Peyer's patch (tissue), 4 donors: Measurements from ENCODE around the gene NOS1. TPM values are rescaled to one million over a fixed set of nuclear protein-coding genes. Genes with fewer than 3 reads are reported as not detected.

Experiments
- DNase-seq, 3 donors: peaks; one replicate each; pipeline ENCODE4 v3.0.0-alpha.2; 2017 to 2019
- H3K27ac ChIP-seq, 4 donors: fragments of 200-600 bp; sonication (generic); one replicate each; pipeline ENCODE4 v1.5.1; 2016 to 2019
- H3K27me3 ChIP-seq, 2 donors: fragments of 200-600 bp; sonication (generic); one replicate each; pipeline ENCODE4 v1.5.1; 2019
- H3K36me3 ChIP-seq, 3 donors: fragments of 200-600 bp; sonication (generic); one replicate each; pipeline ENCODE4 v1.5.1; 2016 to 2019
- H3K4me1 ChIP-seq, 4 donors: fragments of 200-600 bp; sonication (generic); one replicate each; pipeline ENCODE4 v1.5.1; 2016 to 2019
- H3K4me3 ChIP-seq, 4 donors: fragments of 200-600 bp; sonication (generic); 1 replicate in 3 of 4; 2 replicates in 1 of 4; pipeline ENCODE4 v1.5.1; 2016 to 2019; ENCODE audit warnings: mild to moderate bottlenecking in 1 of 4
- H3K9me3 ChIP-seq, 4 donors: fragments of 200-600 bp; sonication (generic); one replicate each; pipeline ENCODE4 v1.5.1; 2016 to 2019; ENCODE audit warnings: mild to moderate bottlenecking in 1 of 4
- CTCF ChIP-seq, 6 experiments: fragments of 450-650 bp in 4 of 6; fragments of 200-600 bp in 2 of 6; sonication (generic) in 1 of 6; IDR thresholded peaks; one replicate each; pipeline ENCODE4 v1.5.1; 2017 to 2019; ENCODE audit warnings: antibody characterized with exemption in 6 of 6, mild to moderate bottlenecking in 3 of 6, moderate library complexity in 1 of 6
- POLR2A ChIP-seq, 2 donors: fragments of 450-650 bp; IDR thresholded peaks; one replicate each; pipeline ENCODE4 v1.5.1; 2017; ENCODE audit warnings: antibody characterized with exemption in 2 of 2, mild to moderate bottlenecking in 2 of 2, moderate library complexity in 2 of 2
- total RNA-seq, 4 donors: library from RNA; depleted of rRNA; stranded (reverse); fragments of >200 nt; gene quantifications; one replicate each; pipeline ENCODE4 v1.1.0, GENCODE V29; 2016

The NOS1 gene
- under 1 TPM in 2 of 4 donors, not detected in 2; 0.40 to 0.57 TPM for total RNA-seq

GRCh38 chr12:117361347-117361751, at the start of gene NOS1:
NOS1 (minus strand) TSS chr12:117361626; CDS start chr12:117331069, 30,557 bp downstream.
- Histone ChIP-seq H3K4me3 (no peak within 1 kb of the TSS), H3K4me1 (no peaks in the 10 kb centered on the region), H3K27ac (no peak within 1 kb of the TSS), H3K36me3 (no peaks in the 10 kb centered on the region), H3K27me3 (peaks cover 0 to 9% of the 10 kb centered on the region in 2 donors), H3K9me3 (no peaks in the 10 kb centered on the region)
- TF ChIP-seq CTCF (IDR thresholded peaks at IDR 0.05), result no peak
- no peak for TF ChIP-seq POLR2A (IDR thresholded peaks at IDR 0.05)
- no peak for DNase-seq

GRCh38 chr12:117409286-117409685, 47.9 kb upstream of the NOS1 start:
- Histone ChIP-seq H3K27ac (no peak overlapping the region), H3K27me3 (no peaks in the 10 kb centered on the region), H3K4me1 (no peaks in the 10 kb centered on the region), H3K9me3 (no peaks in the 10 kb centered on the region), H3K36me3 (no peaks in the 10 kb centered on the region), H3K4me3 (no peak overlapping the region)
- TF ChIP-seq CTCF (IDR thresholded peaks at IDR 0.05), result no peak
- TF ChIP-seq POLR2A (IDR thresholded peaks at IDR 0.05), result no peak
- DNase-seq, result no peak

GRCh38 chr12:117408161-117408791, 46.9 kb upstream of the NOS1 start:
- Histone ChIP-seq H3K9me3 (no peaks in the 10 kb centered on the region), H3K4me3 (no peak overlapping the region), H3K4me1 (no peaks in the 10 kb centered on the region), H3K27me3 (no peaks in the 10 kb centered on the region), H3K27ac (no peak overlapping the region), H3K36me3 (no peaks in the 10 kb centered on the region)
- no peak for DNase-seq
- no peak for TF ChIP-seq POLR2A (IDR thresholded peaks at IDR 0.05)
- no peak for TF ChIP-seq CTCF (IDR thresholded peaks at IDR 0.05)

- Histone ChIP-seq H3K36me3 (no peaks in the 10 kb centered on the region), H3K9me3 (no peaks in the 10 kb centered on the region), H3K27me3 (no peaks in the 10 kb centered on the region), H3K4me3 (no peak overlapping the region), H3K27ac (no peak overlapping the region), H3K4me1 (no peaks in the 10 kb centered on the region)
- no peak for DNase-seq
- no peak for TF ChIP-seq POLR2A (IDR thresholded peaks at IDR 0.05)
Observed at GRCh38 chr12:117404940-117405339, 43.5 kb upstream of the NOS1 start.

- Histone ChIP-seq H3K27me3 (no peaks in the 10 kb centered on the region), H3K4me3 (no peak overlapping the region), H3K27ac (no peak overlapping the region), H3K4me1 (no peaks in the 10 kb centered on the region), H3K9me3 (no peaks in the 10 kb centered on the region), H3K36me3 (no peaks in the 10 kb centered on the region)
- no peak for DNase-seq
- TF ChIP-seq CTCF (IDR thresholded peaks at IDR 0.05), result no peak
- no peak for TF ChIP-seq POLR2A (IDR thresholded peaks at IDR 0.05)
Observed at GRCh38 chr12:117404203-117404853, 42.9 kb upstream of the NOS1 start.

GRCh38 chr12:117403586-117404139, 42.2 kb upstream of the NOS1 start:
- Histone ChIP-seq H3K27me3 (no peaks in the 10 kb centered on the region), H3K36me3 (no peaks in the 10 kb centered on the region), H3K4me3 (no peak overlapping the region), H3K9me3 (no peaks in the 10 kb centered on the region), H3K27ac (no peak overlapping the region), H3K4me1 (no peaks in the 10 kb centered on the region)
- no peak for DNase-seq
- TF ChIP-seq POLR2A (IDR thresholded peaks at IDR 0.05), result no peak
- TF ChIP-seq CTCF (IDR thresholded peaks at IDR 0.05), result no peak
